SJSA1 (cell line): ENCODE measurements around the gene SETD7. TPM values are rescaled to one million over a fixed set of nuclear protein-coding genes. Genes with fewer than 3 reads are reported as not detected.
A peak's percentile ranks its signal among the peaks of the same experiment; 100 is the strongest.
"Not testable (repeated sequence)": the region's sequence is repeated elsewhere in the genome, so short reads cannot be mapped to it uniquely, and the experiment has no call there.

Experiments used
- DNase-seq, 2 experiments: peaks; one replicate each; pipeline ENCODE4 v3.0.0-alpha.2; 2015 to 2020; ENCODE audit warnings: low spot score in 2 of 2, low read depth in 1 of 2
- H3K27ac ChIP-seq: fragments of 250-450 bp; sonication (Bioruptor Pico); 2 replicates; pipeline ENCODE4 v1.5.1; 2020; ENCODE audit warnings: mild to moderate bottlenecking, moderate library complexity
- H3K27me3 ChIP-seq: fragments of 250-450 bp; sonication (Bioruptor Pico); replicated peaks from 2 replicates; pipeline ENCODE4 v1.5.1; 2020; ENCODE audit warnings: mild to moderate bottlenecking, moderate library complexity
- H3K36me3 ChIP-seq: fragments of 250-450 bp; sonication (Bioruptor Pico); 2 replicates; pipeline ENCODE4 v1.5.1; 2020; ENCODE audit warnings: mild to moderate bottlenecking
- H3K4me1 ChIP-seq: fragments of 250-450 bp; sonication (Bioruptor Pico); replicated peaks from 2 replicates; pipeline ENCODE4 v1.6.1; 2021; ENCODE audit warnings: mild to moderate bottlenecking
- H3K4me3 ChIP-seq: fragments of 250-450 bp; sonication (Bioruptor Pico); 2 replicates; pipeline ENCODE4 v1.5.1; 2020; ENCODE audit warnings: mild to moderate bottlenecking
- H3K9me3 ChIP-seq: fragments of 250-450 bp; sonication (Bioruptor Pico); replicated peaks from 2 replicates; pipeline ENCODE4 v1.5.1; 2020; ENCODE audit warnings: mild to moderate bottlenecking
- total RNA-seq: library from RNA; depleted of rRNA; stranded (reverse); fragments of >200 nt; shearing (Covaris generic); gene quantifications from 2 replicates; pipeline ENCODE4 v1.2.3, GENCODE V29; 2014

The SETD7 gene
- total RNA-seq, 1 experiment from 2014 or later, result 22.9 TPM

- peaks cover 10% of the 10 kb centered on the region; the same call in 1 of the 2 replicates for H3K36me3 ChIP-seq
- DNase-seq, result no peak
Observed at GRCh38 chr4:139472852-139473251, 83.2 kb downstream of the SETD7 start.

GRCh38 chr4:139470997-139471665 is 84.9 kb downstream of the SETD7 start:
- no peak for DNase-seq
- H3K27me3 ChIP-seq, result no peaks in the 10 kb centered on the region
- H3K4me3 ChIP-seq, result no peak overlapping the region
- H3K4me1 ChIP-seq, result no peaks in the 10 kb centered on the region
- H3K9me3 ChIP-seq, result peaks cover 8% of the 10 kb centered on the region; the same call in 1 of the 2 replicates
- peaks cover 10% of the 10 kb centered on the region; the same call in 1 of the 2 replicates for H3K36me3 ChIP-seq
- H3K27ac ChIP-seq, result no peak overlapping the region

More at GRCh38 chr4:139472852-139473251, 83.2 kb downstream of the SETD7 start:
- Histone ChIP-seq H3K27ac (no peak overlapping the region), H3K27me3 (no peaks in the 10 kb centered on the region; the same call in 1 of the 2 replicates), H3K4me3 (no peak overlapping the region), H3K4me1 (no peaks in the 10 kb centered on the region), H3K9me3 (peaks cover 8% of the 10 kb centered on the region; the same call in 1 of the 2 replicates)

- H3K4me3 ChIP-seq, result no peak overlapping the region
- no peak overlapping the region for H3K27ac ChIP-seq
- no peaks in the 10 kb centered on the region for H3K4me1 ChIP-seq
- no peaks in the 10 kb centered on the region for H3K27me3 ChIP-seq
- H3K36me3 ChIP-seq, result peaks cover 10% of the 10 kb centered on the region; the same call in 1 of the 2 replicates
- H3K9me3 ChIP-seq, result peaks cover 8% of the 10 kb centered on the region; the same call in 1 of the 2 replicates
- DNase-seq, result no peak
Observed at GRCh38 chr4:139470295-139470694, 85.7 kb downstream of the SETD7 start.

DNA sequence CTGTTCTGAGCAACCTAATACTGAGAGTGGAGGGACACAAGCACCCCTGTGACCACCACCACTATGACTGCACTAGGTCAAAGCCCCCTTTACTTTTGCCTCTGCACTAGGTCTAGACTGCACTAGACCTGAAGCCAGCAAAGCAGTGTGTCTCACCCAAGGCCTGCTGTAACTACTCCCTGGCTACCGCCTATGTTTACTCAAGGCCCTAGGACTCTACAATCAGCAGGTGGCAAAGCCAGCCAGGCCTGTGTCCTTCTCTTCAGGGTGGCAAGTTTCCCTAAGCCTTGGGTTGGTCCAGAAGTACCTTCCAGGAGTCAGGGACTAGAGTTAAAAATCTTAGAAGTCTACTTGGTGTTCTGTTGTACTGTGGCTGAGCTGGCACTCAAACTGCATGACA is 86.2 kb downstream of the SETD7 start:
- H3K27me3 ChIP-seq, result no peaks in the 10 kb centered on the region
- no peaks in the 10 kb centered on the region for H3K4me1 ChIP-seq
- no peak for DNase-seq
- H3K27ac ChIP-seq, result no peak overlapping the region
- H3K36me3 ChIP-seq, result peaks cover 10% of the 10 kb centered on the region; the same call in 1 of the 2 replicates
- H3K9me3 ChIP-seq, result peaks cover 8% of the 10 kb centered on the region; the same call in 1 of the 2 replicates
- no peak overlapping the region for H3K4me3 ChIP-seq

GRCh38 chr4:139469216-139469615 is 86.8 kb downstream of the SETD7 start:
- no peak overlapping the region for H3K4me3 ChIP-seq
- no peaks in the 10 kb centered on the region for H3K4me1 ChIP-seq
- H3K36me3 ChIP-seq, result peaks cover 10% of the 10 kb centered on the region; the same call in 1 of the 2 replicates
- no peak overlapping the region for H3K27ac ChIP-seq
- H3K9me3 ChIP-seq, result peaks cover 8% of the 10 kb centered on the region; the same call in 1 of the 2 replicates
- no peaks in the 10 kb centered on the region for H3K27me3 ChIP-seq
- DNase-seq, result no peak

DNA sequence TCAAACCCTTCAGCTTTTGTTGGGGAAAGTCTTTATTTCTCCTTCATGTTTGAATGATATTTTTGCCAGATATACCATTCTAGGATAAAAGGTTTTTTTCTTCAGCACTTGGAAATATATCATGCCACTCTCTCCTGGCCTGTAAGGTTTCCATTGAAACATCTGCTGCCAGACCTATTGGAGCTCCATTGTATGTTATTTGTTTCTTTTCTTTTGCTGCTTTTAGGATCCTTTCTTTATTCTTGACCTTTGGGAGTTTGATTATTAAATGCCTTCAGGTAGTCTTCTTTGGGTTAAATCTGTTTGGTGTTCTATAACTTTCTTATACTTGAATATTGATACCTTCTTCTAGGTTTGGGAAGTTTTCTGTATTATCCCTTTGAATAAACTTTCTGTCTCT is 87.3 kb downstream of the SETD7 start:
- not testable (repeated sequence) for H3K9me3 ChIP-seq, H3K36me3 ChIP-seq, H3K4me3 ChIP-seq, DNase-seq, H3K4me1 ChIP-seq, H3K27me3 ChIP-seq, H3K27ac ChIP-seq

GRCh38 chr4:139465922-139466321 is 90.1 kb downstream of the SETD7 start:
- no peak for DNase-seq
- H3K36me3 ChIP-seq, result no peaks in the 10 kb centered on the region
- H3K27ac ChIP-seq, result no peak overlapping the region
- H3K4me1 ChIP-seq, result no peaks in the 10 kb centered on the region
- H3K4me3 ChIP-seq, result no peak overlapping the region
- H3K27me3 ChIP-seq, result no peaks in the 10 kb centered on the region
- H3K9me3 ChIP-seq, result peaks cover 8% of the 10 kb centered on the region; the same call in 1 of the 2 replicates

DNA sequence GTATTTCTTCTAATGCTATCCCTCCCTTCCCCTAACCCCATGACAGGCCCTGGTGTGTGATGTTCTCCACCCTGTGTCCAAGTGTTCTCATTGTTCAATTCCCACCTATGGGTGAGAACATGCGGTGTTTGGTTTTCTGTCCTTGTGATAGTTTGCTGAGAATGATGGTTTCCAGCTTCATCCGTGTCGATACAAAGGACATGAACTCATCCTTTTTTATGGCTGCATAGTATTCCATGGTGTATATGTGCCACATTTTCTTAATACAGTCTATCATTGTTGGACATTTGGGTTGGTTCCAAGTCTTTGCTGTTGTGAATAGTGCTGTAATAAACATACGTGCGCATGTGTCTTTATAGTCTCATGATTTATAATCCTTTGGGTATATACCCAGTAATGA is 91.5 kb downstream of the SETD7 start:
- H3K36me3 ChIP-seq, H3K4me1 ChIP-seq, H3K27ac ChIP-seq, DNase-seq, H3K9me3 ChIP-seq, H3K4me3 ChIP-seq, H3K27me3 ChIP-seq: not testable (repeated sequence)

DNA sequence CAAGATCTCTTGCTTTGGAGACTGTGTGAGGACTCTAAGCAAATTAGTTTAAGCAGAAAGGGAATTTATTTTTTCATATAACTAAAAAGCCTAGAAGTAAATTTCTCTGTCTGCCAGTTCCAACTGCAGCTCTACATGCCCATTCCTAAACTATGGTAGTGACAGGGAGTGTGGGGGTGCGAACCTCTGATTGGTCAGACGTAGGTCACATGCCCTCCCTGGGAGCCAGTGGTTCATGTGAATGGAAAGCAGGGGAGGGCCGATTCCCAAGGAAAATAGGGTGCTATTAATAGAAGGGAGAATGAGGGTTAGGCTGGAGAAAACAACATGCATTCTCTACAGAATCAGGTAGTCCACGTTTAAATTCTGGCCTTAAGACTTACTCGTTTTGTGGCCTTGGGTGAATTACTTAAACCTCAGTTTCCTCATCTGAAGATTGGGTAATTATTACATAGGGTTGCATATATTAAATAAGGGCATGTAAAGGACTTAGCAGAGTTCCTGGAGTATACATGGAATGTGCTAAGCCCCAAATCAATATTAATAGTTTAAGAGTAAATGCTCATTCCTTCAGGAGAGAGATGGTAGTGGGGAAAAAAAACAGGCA is 94.9 kb downstream of the SETD7 start:
- no peaks in the 10 kb centered on the region for H3K4me1 ChIP-seq
- no peaks in the 10 kb centered on the region for H3K9me3 ChIP-seq
- no peak overlapping the region for H3K27ac ChIP-seq
- no peak overlapping the region for H3K4me3 ChIP-seq
- no peaks in the 10 kb centered on the region for H3K27me3 ChIP-seq
- H3K36me3 ChIP-seq, result no peaks in the 10 kb centered on the region
- DNase-seq, result no peak

- no peak overlapping the region for H3K4me3 ChIP-seq
- H3K27ac ChIP-seq, result no peak overlapping the region
Observed at GRCh38 chr4:139460565-139460964, 95.5 kb downstream of the SETD7 start.

GRCh38 chr4:139458999-139459398 is 97.0 kb downstream of the SETD7 start:
- no peak overlapping the region for H3K4me3 ChIP-seq
- H3K36me3 ChIP-seq, result no peaks in the 10 kb centered on the region; the same call in 1 of the 2 replicates
- H3K27me3 ChIP-seq, result no peaks in the 10 kb centered on the region
- no peak for DNase-seq
- peaks cover 11% of the 10 kb centered on the region for H3K4me1 ChIP-seq
- no peaks in the 10 kb centered on the region for H3K9me3 ChIP-seq
- H3K27ac ChIP-seq, result no peak overlapping the region

More at GRCh38 chr4:139460565-139460964, 95.5 kb downstream of the SETD7 start:
- Histone ChIP-seq H3K9me3 (no peaks in the 10 kb centered on the region), H3K27me3 (no peaks in the 10 kb centered on the region), H3K36me3 (no peaks in the 10 kb centered on the region), H3K4me1 (no peaks in the 10 kb centered on the region)
- DNase-seq, result no peak

DNA sequence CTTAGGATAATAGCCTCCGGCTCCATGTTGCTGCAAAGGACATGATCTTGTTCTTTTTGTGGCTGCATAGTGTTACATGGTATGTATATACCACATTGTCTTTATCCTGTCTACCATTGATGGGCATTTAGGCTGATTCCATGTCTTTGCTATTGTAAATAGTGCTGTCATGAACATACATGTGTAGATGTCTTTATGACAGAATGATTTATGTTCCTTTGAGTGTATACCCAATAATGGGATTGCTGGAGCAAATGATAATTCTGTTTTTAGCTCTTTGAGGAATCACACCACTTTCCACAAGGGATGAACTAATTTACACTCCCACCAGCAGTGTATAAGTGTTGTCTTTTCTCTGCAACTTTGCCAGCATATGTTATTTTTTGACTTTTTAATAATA is 97.5 kb downstream of the SETD7 start:
- H3K4me3 ChIP-seq, result no peak overlapping the region
- no peaks in the 10 kb centered on the region for H3K9me3 ChIP-seq
- H3K27ac ChIP-seq, result no peak overlapping the region
- no peak for DNase-seq
- H3K4me1 ChIP-seq, result peaks cover 11% of the 10 kb centered on the region
- no peaks in the 10 kb centered on the region for H3K27me3 ChIP-seq
- H3K36me3 ChIP-seq, result no peaks in the 10 kb centered on the region; the same call in 1 of the 2 replicates

DNA sequence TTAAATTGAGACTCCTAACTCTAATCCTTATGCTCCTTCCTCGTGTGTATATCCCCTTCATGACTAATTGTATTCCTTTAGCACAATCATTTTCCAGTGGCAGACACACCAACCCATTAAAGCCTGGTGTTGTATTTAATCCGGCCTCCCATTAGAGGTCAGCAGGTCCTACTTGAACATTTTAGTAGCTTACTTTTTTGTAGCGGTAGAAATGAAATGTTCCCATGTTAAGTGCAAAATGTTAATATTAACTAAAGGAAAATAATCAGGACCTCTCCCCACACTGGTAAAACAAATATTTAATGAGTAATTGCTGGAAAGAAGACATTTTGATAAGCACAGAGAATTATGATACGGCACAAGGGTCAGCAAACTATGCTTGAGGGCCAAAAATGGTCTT is 98.7 kb downstream of the SETD7 start:
- H3K4me1 ChIP-seq, result peaks cover 16% of the 10 kb centered on the region
- no peak for DNase-seq
- peaks cover 3% of the 10 kb centered on the region; the same call in 1 of the 2 replicates for H3K36me3 ChIP-seq
- H3K27me3 ChIP-seq, result no peaks in the 10 kb centered on the region
- H3K27ac ChIP-seq, result no peak overlapping the region
- no peak overlapping the region for H3K4me3 ChIP-seq
- no peaks in the 10 kb centered on the region for H3K9me3 ChIP-seq

DNA sequence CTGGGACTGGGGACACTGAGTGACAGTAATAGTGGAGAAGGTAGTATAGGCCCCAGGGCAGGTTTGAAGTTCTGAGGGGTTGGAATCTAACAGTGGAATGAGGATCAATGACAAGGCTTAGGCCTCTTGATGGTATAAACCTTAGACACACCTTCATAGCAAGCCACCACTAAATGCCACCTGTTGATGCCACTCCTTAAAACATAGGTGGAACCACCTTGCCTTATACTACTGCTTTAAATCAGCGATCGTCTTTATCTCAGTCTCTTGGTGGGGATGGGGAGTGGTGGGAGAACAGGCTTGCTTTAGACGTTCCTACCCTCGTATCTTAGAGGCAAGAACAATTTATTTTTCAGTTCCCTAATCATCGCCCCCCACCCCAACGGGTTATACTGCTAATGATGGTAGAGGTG is 100.9 kb downstream of the SETD7 start:
- Histone ChIP-seq H3K9me3 (no peaks in the 10 kb centered on the region), H3K27ac (no peak overlapping the region), H3K36me3 (peaks cover 3% of the 10 kb centered on the region; the same call in 1 of the 2 replicates), H3K4me3 (peak overlapping the region; percentile 78), H3K27me3 (no peaks in the 10 kb centered on the region), H3K4me1 (peaks cover 21% of the 10 kb centered on the region)
- no peak for DNase-seq
